DMS114 treated with DMSO at 0.1 percent for 48 hours (cell line): Measurements from ENCODE around the gene IP6K1.
"Not testable (repeated sequence)": the region's sequence is repeated elsewhere in the genome, so short reads cannot be mapped to it uniquely, and the experiment has no call there.

Experiments
- DNase-seq: peaks from one replicate; lab custom pipeline; 2025; ENCODE audit not compliant: unreplicated experiment; lab: John Stamatoyannopoulos, UW

IP6K1 gene

DNA sequence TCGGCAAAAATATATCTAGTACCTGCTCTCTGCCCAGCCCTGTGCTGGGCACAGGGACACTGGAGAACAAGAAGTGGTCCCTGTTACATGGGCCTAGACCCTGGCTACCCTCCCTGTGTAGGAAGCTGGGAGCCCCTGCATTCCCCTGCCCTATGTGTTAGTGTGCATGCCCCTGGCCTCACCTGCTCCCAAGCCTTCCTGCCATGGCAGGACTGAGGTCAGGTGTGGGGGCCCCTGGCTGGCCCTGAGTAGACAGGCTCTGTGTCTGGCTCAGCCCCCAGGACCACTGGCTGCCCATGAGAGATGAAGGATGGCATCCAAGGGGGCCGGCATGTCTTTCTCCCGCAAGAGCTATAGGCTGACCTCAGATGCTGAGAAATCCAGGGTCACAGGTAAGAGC is 95.5 kb downstream of the IP6K1 start:
- not testable (repeated sequence) for DNase-seq

GRCh38 chr3:49689908-49690624 is 96.3 kb downstream of the IP6K1 start:
- DNase-seq, result not testable (repeated sequence)

GRCh38 chr3:49689046-49689907 is 97.1 kb downstream of the IP6K1 start, which contains the start of the genes MST1 and RNF123:
MST1 (minus strand) TSS chr3:49689474; CDS start chr3:49688691, 783 bp downstream.
RNF123 (plus strand) TSS chr3:49689557; CDS start chr3:49691166, 1,609 bp downstream.
- no peak for DNase-seq

- not testable (repeated sequence) for DNase-seq
Observed at GRCh38 chr3:49688338-49689045, 97.8 kb downstream of the IP6K1 start.

- not testable (repeated sequence) for DNase-seq
Observed at GRCh38 chr3:49687424-49687795, 98.9 kb downstream of the IP6K1 start.

GRCh38 chr3:49686769-49687423 is 99.4 kb downstream of the IP6K1 start:
- not testable (repeated sequence) for DNase-seq

GRCh38 chr3:49686346-49686745 is 100.0 kb downstream of the IP6K1 start:
- not testable (repeated sequence) for DNase-seq

- DNase-seq, result not testable (repeated sequence)
Observed at GRCh38 chr3:49685846-49686245, 100.5 kb downstream of the IP6K1 start.

- DNase-seq, result not testable (repeated sequence)
Observed at GRCh38 chr3:49685103-49685502, 101.2 kb downstream of the IP6K1 start.

- not testable (repeated sequence) for DNase-seq
Observed at GRCh38 chr3:49684453-49684852, 101.9 kb downstream of the IP6K1 start.

DNA sequence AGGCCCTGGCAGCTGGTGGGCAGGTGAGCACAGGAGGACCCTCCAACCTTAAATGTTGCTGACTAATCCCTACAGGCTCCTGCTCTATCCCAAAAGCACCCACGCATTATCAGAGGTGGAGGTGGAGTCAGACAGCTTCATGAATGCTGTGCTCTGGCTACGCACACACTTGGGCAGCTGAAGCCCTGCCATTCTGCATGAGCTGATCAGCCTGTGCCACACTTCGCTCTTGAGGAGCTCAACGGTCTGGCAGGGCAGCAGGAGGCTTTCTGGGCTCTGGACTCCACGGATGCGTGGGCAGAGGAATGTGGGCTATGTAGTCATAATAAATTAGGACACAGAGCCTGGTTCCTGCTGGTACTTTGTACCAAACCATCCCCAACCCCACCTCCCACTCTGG is 103.2 kb downstream of the IP6K1 start:
- DNase-seq, result no peak

- no peak for DNase-seq
Observed at GRCh38 chr3:49681543-49681942, 104.8 kb downstream of the IP6K1 start.

DNA sequence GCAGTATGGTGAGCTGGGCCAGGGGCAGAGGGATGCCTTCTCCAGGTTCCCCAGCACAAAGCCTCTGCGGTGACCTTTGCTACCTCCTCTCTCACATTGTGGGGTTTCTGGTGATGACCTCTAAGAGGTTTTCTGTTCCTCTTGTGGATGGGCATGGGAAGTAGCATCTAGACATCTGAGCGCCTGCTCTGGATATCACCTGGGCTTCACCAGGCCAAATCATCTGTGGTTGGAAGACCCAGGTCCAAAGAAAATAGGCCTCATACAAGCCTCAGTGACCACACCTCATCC is 105.2 kb downstream of the IP6K1 start:
- no peak for DNase-seq

- no peak for DNase-seq
Observed at GRCh38 chr3:49680493-49681231, 105.7 kb downstream of the IP6K1 start.

DNA sequence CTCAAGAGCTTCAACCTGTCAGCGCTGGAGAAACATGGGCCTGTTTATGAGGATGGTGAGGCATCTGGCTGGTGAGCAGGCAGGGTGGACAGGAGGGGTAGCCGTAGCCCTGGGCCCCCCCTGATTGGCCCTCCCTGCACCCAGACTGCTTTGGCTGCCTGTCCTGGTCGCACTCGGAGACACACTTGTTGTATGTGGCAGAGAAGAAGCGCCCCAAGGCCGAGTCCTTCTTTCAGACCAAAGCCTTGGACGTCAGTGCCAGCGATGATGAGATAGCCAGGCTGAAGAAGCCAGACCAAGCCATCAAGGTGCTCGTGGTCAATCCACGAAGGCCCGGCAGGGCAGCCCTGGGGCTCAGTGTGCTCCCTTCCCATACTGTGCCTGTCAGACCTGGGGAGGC is 110.4 kb downstream of the IP6K1 start:
- no peak for DNase-seq

DNA sequence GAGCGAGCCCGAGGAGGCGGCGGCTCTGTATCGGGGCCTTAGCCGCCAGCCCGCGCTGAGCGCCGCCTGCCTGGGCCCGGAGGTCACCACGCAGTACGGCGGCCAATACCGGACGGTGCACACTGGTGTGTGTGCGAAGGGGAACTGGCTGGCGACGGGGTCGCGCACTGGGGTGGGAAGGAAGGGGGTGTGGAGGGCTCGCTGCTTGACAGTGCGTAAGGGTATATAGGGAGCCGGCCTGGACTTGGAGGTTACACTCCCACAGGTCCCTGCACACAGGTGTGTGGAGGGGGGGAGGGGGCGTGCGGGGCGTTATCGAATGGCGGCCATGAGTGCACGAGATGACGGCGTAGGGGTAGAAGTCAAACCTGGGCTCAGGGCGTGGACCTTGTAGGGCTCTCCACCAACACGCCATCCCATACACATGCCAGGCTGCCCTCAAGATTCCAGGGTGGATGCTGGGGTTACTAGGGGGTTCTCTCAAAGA is 111.8 kb downstream of the IP6K1 start:
- no peak for DNase-seq
